NCI-H146 treated with DMSO at 0.1 percent for 48 hours (cell line): ENCODE results near the gene PROSER2.

Experiments
- DNase-seq: peaks from one replicate; lab custom pipeline; 2025; ENCODE audit not compliant: unreplicated experiment; lab: John Stamatoyannopoulos, UW

PROSER2 gene

GRCh38 chr10:11906714-11907113 is 83.6 kb downstream of the PROSER2 start:
- no peak for DNase-seq

- no peak for DNase-seq
These were observed 84.8 kb downstream of the PROSER2 start for GRCh38 chr10:11907914-11908313.

GRCh38 chr10:11908536-11908935 is 85.4 kb downstream of the PROSER2 start:
- no peak for DNase-seq

- DNase-seq, result no peak
These were observed 85.8 kb downstream of the PROSER2 start for GRCh38 chr10:11908991-11909390.

GRCh38 chr10:11909618-11910017 is 86.5 kb downstream of the PROSER2 start:
- DNase-seq, result no peak

GRCh38 chr10:11910102-11910501 is 86.9 kb downstream of the PROSER2 start:
- no peak for DNase-seq

GRCh38 chr10:11913079-11913641 is 90.0 kb downstream of the PROSER2 start:
- no peak for DNase-seq

GRCh38 chr10:11918384-11918783 is 95.2 kb downstream of the PROSER2 start:
- DNase-seq, result no peak

- DNase-seq, result no peak
These were observed 96.1 kb downstream of the PROSER2 start for GRCh38 chr10:11919271-11919670.
